Trophoblast cell (in vitro differentiated cells and primary cell): ENCODE measurements around the gene ATP6V1B1.

ENCODE experiments used
- DNase-seq, 2 donors: peaks; one replicate each; pipeline ENCODE4 v3.0.0-alpha.2; 2016
- H2AFZ ChIP-seq: 2 replicates; pipeline ENCODE4 v1.6.1; 2013; ENCODE audit warnings: low read length, moderate library complexity, mild to moderate bottlenecking; ENCODE audit not compliant: insufficient read depth, poor library complexity
- H2AK5ac ChIP-seq: 2 replicates; pipeline ENCODE4 v1.6.1; 2013; ENCODE audit warnings: mild to moderate bottlenecking, low read length
- H2BK120ac ChIP-seq: 2 replicates; pipeline ENCODE4 v1.6.1; 2013; ENCODE audit warnings: low read length, mild to moderate bottlenecking, moderate library complexity; ENCODE audit not compliant: insufficient read depth, poor library complexity
- H2BK12ac ChIP-seq: 2 replicates; pipeline ENCODE4 v1.6.1; 2013; ENCODE audit warnings: mild to moderate bottlenecking, low read length, moderate library complexity
- H2BK5ac ChIP-seq: 2 replicates; pipeline ENCODE4 v1.6.1; 2013; ENCODE audit warnings: low read length, low read depth, moderate library complexity, mild to moderate bottlenecking; ENCODE audit not compliant: poor library complexity
- H3K14ac ChIP-seq: 2 replicates; pipeline ENCODE4 v1.6.1; 2013; ENCODE audit warnings: mild to moderate bottlenecking, low read length
- H3K18ac ChIP-seq: 2 replicates; pipeline ENCODE4 v1.6.1; 2013; ENCODE audit warnings: mild to moderate bottlenecking, low read length
- H3K23ac ChIP-seq: 2 replicates; pipeline ENCODE4 v1.6.1; 2013; ENCODE audit warnings: low read length
- H3K27ac ChIP-seq: 2 replicates; pipeline ENCODE4 v1.5.1; 2013; ENCODE audit warnings: low read depth, mild to moderate bottlenecking, inconsistent platforms, low read length, moderate library complexity
- H3K27me3 ChIP-seq: 2 replicates; pipeline ENCODE4 v1.6.1; 2013; ENCODE audit warnings: inconsistent platforms, mild to moderate bottlenecking, low read length, moderate library complexity; ENCODE audit not compliant: insufficient read depth
- H3K36me3 ChIP-seq, 2 experiments: 1 replicate in 1 of 2; 2 replicates in 1 of 2; pipeline ENCODE4 v1.6.1; 2013; ENCODE audit warnings: low read length in 2 of 2, mild to moderate bottlenecking in 2 of 2, moderate library complexity in 1 of 2; ENCODE audit not compliant: insufficient read depth in 2 of 2, control insufficient read depth in 1 of 2
- H3K4ac ChIP-seq: 2 replicates; pipeline ENCODE4 v1.6.1; 2013; ENCODE audit warnings: low read depth, mild to moderate bottlenecking, low read length, moderate library complexity
- H3K4me1 ChIP-seq, 2 experiments: 1 replicate in 1 of 2; 2 replicates in 1 of 2; pipeline ENCODE4 v1.6.1; 2013; ENCODE audit warnings: low read length in 2 of 2, mild to moderate bottlenecking in 2 of 2, moderate library complexity in 1 of 2; ENCODE audit not compliant: insufficient read depth in 2 of 2, control insufficient read depth in 1 of 2
- H3K4me2 ChIP-seq: 2 replicates; pipeline ENCODE4 v1.6.1; 2013; ENCODE audit warnings: inconsistent platforms, mild to moderate bottlenecking, low read length, moderate library complexity
- H3K4me3 ChIP-seq: 2 replicates; pipeline ENCODE4 v1.5.1; 2013; ENCODE audit warnings: mild to moderate bottlenecking, low read depth, low read length, inconsistent platforms
- H3K79me1 ChIP-seq: one replicate; pipeline ENCODE4 v1.6.1; 2013; ENCODE audit warnings: low read length
- H3K79me2 ChIP-seq: 2 replicates; pipeline ENCODE4 v1.6.1; 2013; ENCODE audit warnings: low read length, mild to moderate bottlenecking; ENCODE audit not compliant: control insufficient read depth, insufficient read depth, poor library complexity
- H3K9ac ChIP-seq: 2 replicates; pipeline ENCODE4 v1.6.1; 2013; ENCODE audit warnings: mild to moderate bottlenecking, low read length
- H3K9me3 ChIP-seq: 2 replicates; pipeline ENCODE4 v1.6.1; 2013; ENCODE audit warnings: low read depth, mild to moderate bottlenecking, control low read depth, inconsistent platforms, low read length; ENCODE audit not compliant: insufficient read depth
- H4K12ac ChIP-seq: 2 replicates; pipeline ENCODE4 v1.6.1; 2013; ENCODE audit warnings: low read depth, mild to moderate bottlenecking, low read length, moderate library complexity
- H4K8ac ChIP-seq: 2 replicates; pipeline ENCODE4 v1.6.1; 2013; ENCODE audit warnings: low read depth, mild to moderate bottlenecking, low read length, moderate library complexity
- H4K91ac ChIP-seq: one replicate; pipeline ENCODE4 v1.6.1; 2013; ENCODE audit warnings: low read depth, mild to moderate bottlenecking, low read length, moderate library complexity
- WGBS: extraction: QIAGEN DNeasy Blood & Tissue Kit; methylation state at CpG from one replicate; pipeline ENCODE4 v1.1.7; 2013; ENCODE audit warnings: missing lambda C conversion rate; ENCODE audit not compliant: insufficient read length, insufficient coverage; ENCODE audit errors: extremely low coverage; 5-methylcytosine and 5-hydroxymethylcytosine counted together

Gene ATP6V1B1

DNA sequence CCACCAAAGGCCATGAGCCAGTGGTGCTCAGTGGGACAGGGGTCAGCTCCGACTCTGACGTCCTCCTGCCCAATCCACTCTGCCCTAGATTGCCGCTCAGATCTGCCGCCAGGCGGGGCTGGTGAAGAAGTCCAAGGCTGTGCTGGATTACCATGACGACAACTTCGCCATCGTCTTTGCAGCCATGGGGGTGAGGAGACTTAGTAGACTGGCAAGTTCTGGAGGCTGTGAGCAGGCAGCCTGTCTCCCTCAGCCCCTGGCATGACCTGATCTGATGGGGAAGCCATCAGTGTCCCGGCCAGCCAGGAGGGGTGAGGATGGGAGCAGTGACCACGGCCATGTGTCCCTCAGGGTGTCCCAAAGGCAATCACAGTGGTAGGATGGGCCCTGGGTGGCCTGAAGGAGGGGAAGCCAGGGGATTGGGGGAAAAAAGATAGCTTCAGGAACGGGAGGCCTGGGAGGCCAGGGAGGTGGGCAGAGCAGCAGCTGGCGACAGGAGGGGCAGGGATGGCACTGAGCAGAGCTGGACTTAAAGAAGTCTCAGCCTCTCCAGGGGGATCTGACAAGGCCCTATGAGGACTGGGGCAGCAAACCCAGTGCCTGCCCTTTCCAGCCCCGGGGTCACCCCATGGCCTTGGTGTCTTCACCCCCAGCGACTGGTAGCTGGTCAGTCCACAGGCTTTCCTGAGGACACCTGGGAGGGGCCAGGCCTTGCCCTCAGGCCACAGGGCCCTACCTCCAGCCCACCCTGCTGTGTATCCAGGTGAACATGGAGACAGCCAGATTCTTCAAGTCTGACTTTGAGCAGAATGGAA, 25.3 kb downstream of the ATP6V1B1 start:
- WGBS: no CpG with 5 or more reads among the region's 14 CpGs
- no peak overlapping the region for H3K23ac ChIP-seq
- H3K36me3 ChIP-seq: no peaks in the 10 kb centered on the region
- no peak overlapping the region for H3K4ac ChIP-seq
- no peak overlapping the region for H2AK5ac ChIP-seq
- no peak overlapping the region for H3K9ac ChIP-seq
- no peak overlapping the region for H2BK5ac ChIP-seq
- H2AFZ ChIP-seq: no peak overlapping the region
- peaks cover 0 to 2% of the 10 kb centered on the region in 2 experiments for H3K4me1 ChIP-seq
- H3K79me1 ChIP-seq: no peaks in the 10 kb centered on the region
- H4K8ac ChIP-seq: no peak overlapping the region
- H3K4me3 ChIP-seq: no peak overlapping the region
- no peak overlapping the region for H4K91ac ChIP-seq
- no peak overlapping the region for H4K12ac ChIP-seq
- H2BK120ac ChIP-seq: no peak overlapping the region
- H3K4me2 ChIP-seq: no peak overlapping the region
- no peak overlapping the region for H2BK12ac ChIP-seq
- DNase-seq: peak; percentile 69 to 79
- H3K9me3 ChIP-seq: peaks cover 2% of the 10 kb centered on the region
- H3K27me3 ChIP-seq: peaks cover 3% of the 10 kb centered on the region
- H3K79me2 ChIP-seq: no peaks in the 10 kb centered on the region
- H3K27ac ChIP-seq: no peak overlapping the region
- no peak overlapping the region for H3K14ac ChIP-seq
- no peak overlapping the region for H3K18ac ChIP-seq

DNA sequence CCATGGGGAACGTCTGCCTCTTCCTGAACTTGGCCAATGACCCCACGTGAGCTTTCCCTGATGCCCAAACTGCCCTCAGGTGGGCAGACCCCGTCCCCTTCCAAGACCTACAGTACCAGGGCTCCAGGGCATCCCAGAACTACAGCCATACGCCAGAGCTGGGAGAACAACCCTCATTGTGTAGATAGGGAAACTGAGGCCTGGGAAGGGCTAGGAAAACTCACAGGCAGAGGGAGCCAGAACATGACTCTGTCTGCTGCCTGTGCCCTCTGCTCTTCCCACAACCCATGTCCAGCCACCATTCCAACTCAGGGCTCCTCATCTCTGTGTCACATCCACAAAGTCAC, 25.9 kb downstream of the ATP6V1B1 start:
- H2AFZ ChIP-seq: no peak overlapping the region
- H3K36me3 ChIP-seq: no peaks in the 10 kb centered on the region
- no peaks in the 10 kb centered on the region for H3K79me2 ChIP-seq
- no peak for DNase-seq
- no CpG with 5 or more reads among the region's 4 CpGs for WGBS
- no peak overlapping the region for H3K4me3 ChIP-seq
- peaks cover 2% of the 10 kb centered on the region for H3K9me3 ChIP-seq
- no peak overlapping the region for H2BK120ac ChIP-seq
- H3K9ac ChIP-seq: no peak overlapping the region
- H4K12ac ChIP-seq: no peak overlapping the region
- H3K79me1 ChIP-seq: no peaks in the 10 kb centered on the region
- H3K18ac ChIP-seq: no peak overlapping the region
- H4K8ac ChIP-seq: no peak overlapping the region
- no peak overlapping the region for H3K23ac ChIP-seq
- no peak overlapping the region for H2AK5ac ChIP-seq
- H4K91ac ChIP-seq: no peak overlapping the region
- H3K27ac ChIP-seq: no peak overlapping the region
- no peak overlapping the region for H3K14ac ChIP-seq
- H3K27me3 ChIP-seq: peaks cover 3% of the 10 kb centered on the region
- no peak overlapping the region for H2BK5ac ChIP-seq
- H3K4ac ChIP-seq: no peak overlapping the region
- H2BK12ac ChIP-seq: no peak overlapping the region
- no peak overlapping the region for H3K4me2 ChIP-seq
- H3K4me1 ChIP-seq: peaks cover 0 to 2% of the 10 kb centered on the region in 2 experiments

DNA sequence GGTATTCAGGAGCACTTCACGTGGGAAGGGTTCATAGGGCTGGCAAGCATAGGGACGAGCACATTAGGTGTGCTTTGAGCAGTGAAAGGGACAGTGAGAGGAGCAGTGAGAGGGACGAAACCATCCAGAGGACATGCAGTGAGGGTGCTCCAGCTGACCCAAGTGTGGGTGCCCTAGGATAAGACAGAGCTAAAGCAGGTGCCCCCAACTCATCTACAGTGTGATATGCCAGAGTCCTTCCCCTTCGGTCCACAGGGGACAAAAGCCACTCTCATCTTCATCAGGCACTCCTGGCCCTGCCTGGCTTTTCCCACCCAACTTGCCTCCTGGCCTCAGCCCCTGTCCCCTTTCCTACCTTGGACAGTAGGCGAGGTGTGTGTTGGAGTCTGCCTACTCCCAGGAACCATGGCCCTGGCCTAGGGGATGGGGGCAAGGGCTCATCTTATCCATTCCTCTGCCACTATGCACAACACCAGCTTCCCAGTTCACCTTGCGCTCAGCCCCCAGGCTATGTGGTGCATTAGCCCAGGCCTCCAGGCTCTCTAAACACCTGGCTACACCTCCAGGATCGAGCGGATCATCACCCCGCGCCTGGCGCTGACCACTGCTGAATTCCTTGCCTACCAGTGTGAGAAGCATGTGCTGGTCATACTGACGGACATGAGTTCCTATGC, 26.6 kb downstream of the ATP6V1B1 start:
- H3K4me1 ChIP-seq: peaks cover 0 to 2% of the 10 kb centered on the region in 2 experiments
- peaks cover 3% of the 10 kb centered on the region for H3K27me3 ChIP-seq
- no peaks in the 10 kb centered on the region for H3K79me2 ChIP-seq
- H3K4me3 ChIP-seq: no peak overlapping the region
- H3K9ac ChIP-seq: no peak overlapping the region
- H4K8ac ChIP-seq: no peak overlapping the region
- H3K4ac ChIP-seq: no peak overlapping the region
- no peaks in the 10 kb centered on the region for H3K36me3 ChIP-seq
- H3K4me2 ChIP-seq: no peak overlapping the region
- no peaks in the 10 kb centered on the region for H3K79me1 ChIP-seq
- H2AFZ ChIP-seq: no peak overlapping the region
- no peak overlapping the region for H2BK12ac ChIP-seq
- peak; percentile 97 to 98 for DNase-seq
- H3K18ac ChIP-seq: no peak overlapping the region
- no peak overlapping the region for H2BK120ac ChIP-seq
- H3K14ac ChIP-seq: no peak overlapping the region
- H3K23ac ChIP-seq: no peak overlapping the region
- H2BK5ac ChIP-seq: no peak overlapping the region
- H2AK5ac ChIP-seq: no peak overlapping the region
- no peak overlapping the region for H4K91ac ChIP-seq
- H4K12ac ChIP-seq: no peak overlapping the region
- no peak overlapping the region for H3K27ac ChIP-seq
- peaks cover 2% of the 10 kb centered on the region for H3K9me3 ChIP-seq
- no CpG with 5 or more reads among the region's 12 CpGs for WGBS

DNA sequence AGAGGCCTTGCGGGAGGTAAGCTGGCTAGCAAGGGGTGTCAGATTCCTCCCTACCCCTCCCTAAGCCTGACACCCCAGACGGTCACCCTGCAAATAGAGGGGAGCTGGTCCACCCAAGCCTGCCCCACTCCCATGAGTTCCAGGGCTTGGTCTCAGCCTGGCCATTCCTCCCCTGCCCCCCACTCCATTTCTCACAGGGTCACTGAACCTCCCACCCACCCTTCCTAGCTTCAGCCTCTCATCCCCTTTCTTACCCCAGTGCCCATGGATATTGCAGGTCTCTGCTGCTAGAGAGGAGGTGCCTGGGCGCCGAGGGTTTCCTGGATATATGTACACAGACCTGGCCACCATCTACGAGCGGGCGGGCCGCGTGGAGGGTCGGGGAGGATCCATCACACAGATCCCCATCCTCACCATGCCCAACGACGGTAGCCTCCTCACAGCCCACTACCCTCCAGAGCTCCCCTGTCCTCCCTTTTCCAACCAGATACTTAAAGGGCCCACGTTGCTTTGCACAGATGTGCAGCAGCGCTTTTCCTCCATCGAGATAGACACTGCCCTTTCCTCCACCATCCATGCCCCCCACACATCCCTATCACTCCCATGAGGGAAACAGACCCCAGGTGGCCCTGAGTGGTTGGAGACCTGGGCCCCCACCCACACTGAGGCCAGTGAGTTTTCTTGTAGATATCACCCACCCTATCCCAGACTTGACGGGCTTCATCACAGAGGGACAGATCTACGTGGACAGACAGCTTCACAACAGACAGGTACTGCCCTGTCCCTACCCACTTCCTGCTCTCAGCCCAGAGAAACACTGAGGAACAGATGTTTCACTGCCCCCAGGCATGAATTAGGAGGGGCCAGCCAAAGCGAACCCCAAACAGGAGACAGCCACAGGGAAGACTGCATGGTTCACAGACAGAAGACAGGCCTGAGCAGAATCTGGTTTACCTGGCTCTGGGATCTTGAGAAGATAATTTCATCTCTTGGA, 27.5 kb downstream of the ATP6V1B1 start:
- H3K4me2 ChIP-seq: no peak overlapping the region
- H2BK12ac ChIP-seq: no peak overlapping the region
- no peaks in the 10 kb centered on the region for H3K79me1 ChIP-seq
- H2BK5ac ChIP-seq: no peak overlapping the region
- peaks cover 3% of the 10 kb centered on the region for H3K27me3 ChIP-seq
- no peak overlapping the region for H3K4me3 ChIP-seq
- peaks cover 0 to 2% of the 10 kb centered on the region in 2 experiments for H3K4me1 ChIP-seq
- no peak overlapping the region for H4K91ac ChIP-seq
- H3K79me2 ChIP-seq: no peaks in the 10 kb centered on the region
- no peak overlapping the region for H3K27ac ChIP-seq
- H3K9me3 ChIP-seq: peaks cover 2% of the 10 kb centered on the region
- WGBS: no CpG with 5 or more reads among the region's 18 CpGs
- no peaks in the 10 kb centered on the region for H3K36me3 ChIP-seq
- H3K18ac ChIP-seq: no peak overlapping the region
- H4K12ac ChIP-seq: no peak overlapping the region
- no peak overlapping the region for H3K4ac ChIP-seq
- H2AK5ac ChIP-seq: no peak overlapping the region
- no peak overlapping the region for H2AFZ ChIP-seq
- no peak for DNase-seq
- H3K23ac ChIP-seq: no peak overlapping the region
- H3K9ac ChIP-seq: no peak overlapping the region
- H4K8ac ChIP-seq: no peak overlapping the region
- H2BK120ac ChIP-seq: no peak overlapping the region
- H3K14ac ChIP-seq: no peak overlapping the region
